CD4-positive, alpha-beta T cell treated with Interleukin-4 for 4 hours (primary cell): ENCODE data around the gene CEP135.
"Not testable (repeated sequence)": the region's sequence is repeated elsewhere in the genome, so short reads cannot be mapped to it uniquely, and the experiment has no call there.

Experiments used
- DNase-seq: peaks from one replicate; pipeline ENCODE4 v3.0.0-alpha.2; 2020

CEP135 gene, protein sequence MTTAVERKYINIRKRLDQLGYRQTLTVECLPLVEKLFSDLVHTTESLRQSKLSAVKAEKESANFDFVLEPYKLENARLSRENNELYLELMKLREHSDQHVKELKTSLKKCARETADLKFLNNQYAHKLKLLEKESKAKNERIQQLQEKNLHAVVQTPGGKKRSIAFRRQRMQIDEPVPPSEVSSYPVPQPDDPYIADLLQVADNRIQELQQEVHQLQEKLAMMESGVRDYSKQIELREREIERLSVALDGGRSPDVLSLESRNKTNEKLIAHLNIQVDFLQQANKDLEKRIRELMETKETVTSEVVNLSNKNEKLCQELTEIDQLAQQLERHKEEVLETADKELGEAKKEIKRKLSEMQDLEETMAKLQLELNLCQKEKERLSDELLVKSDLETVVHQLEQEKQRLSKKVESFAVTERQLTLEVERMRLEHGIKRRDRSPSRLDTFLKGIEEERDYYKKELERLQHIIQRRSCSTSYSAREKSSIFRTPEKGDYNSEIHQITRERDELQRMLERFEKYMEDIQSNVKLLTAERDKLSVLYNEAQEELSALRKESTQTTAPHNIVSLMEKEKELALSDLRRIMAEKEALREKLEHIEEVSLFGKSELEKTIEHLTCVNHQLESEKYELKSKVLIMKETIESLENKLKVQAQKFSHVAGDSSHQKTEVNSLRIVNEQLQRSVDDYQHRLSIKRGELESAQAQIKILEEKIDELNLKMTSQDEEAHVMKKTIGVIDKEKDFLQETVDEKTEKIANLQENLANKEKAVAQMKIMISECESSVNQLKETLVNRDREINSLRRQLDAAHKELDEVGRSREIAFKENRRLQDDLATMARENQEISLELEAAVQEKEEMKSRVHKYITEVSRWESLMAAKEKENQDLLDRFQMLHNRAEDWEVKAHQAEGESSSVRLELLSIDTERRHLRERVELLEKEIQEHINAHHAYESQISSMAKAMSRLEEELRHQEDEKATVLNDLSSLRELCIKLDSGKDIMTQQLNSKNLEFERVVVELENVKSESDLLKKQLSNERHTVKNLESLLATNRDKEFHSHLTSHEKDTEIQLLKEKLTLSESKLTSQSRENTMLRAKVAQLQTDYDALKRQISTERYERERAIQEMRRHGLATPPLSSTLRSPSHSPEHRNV

DNA sequence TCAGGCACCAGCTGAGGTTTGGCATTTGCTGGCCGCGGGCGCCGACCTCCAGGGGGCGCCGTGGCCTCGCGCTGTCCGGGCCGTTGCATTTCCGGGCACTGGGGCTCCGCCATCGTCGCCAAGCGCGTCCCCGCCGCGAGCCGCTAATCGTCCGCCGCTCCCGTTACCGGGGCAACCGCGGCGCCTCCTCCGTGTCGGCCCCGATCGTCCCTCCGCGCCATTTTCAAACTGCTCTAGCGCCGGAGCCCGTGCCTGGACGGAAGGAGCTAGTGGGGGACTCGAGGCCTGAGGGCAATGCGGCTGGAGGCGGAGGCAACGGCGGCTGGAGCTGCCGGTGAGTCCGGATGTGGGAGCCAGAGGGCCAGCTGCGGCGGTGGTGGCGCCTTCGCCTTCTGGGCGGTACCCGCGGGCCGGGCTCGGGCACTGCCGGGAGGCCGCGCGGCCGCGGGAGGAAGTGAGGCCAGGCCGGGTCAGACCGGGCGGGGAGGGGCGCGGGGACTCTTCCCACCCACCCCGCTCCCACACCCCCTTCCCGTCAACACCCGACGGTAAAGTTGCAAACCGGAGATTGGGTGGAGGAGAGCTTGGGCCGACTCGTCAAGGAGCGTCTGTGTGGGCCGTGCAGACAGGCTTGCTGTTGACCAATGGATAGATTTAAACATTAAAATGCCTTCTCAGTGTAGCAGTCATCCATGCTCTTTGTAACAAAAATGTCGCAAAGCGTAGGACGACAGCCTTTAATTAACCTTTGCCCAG lies at the start of gene CEP135:
Gene CEP135, plus strand, starts transcription at position 220 of the 756 bp plus-strand sequence. CDS start 3,186 bp downstream, outside the sequence.
- peak; percentile 92 for DNase-seq

DNA sequence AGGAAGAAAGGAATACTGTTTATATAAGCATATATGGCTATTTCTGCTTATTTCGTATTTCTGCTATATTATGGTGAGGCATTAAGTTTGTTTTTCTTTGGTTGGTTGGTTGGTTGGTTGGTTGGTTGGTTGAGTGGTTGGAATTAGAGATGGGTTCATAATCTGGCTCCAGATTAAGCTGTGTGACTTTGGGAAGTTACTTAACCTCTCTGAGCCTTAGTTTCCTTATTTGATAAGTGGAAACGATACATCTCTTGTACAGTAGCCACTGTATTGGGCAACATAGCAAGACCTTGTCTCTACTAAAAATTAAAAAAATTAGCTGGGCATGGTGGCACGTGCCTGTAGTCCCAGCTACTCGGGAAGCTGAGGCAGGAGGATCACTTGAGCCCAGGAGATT lies 46.1 kb upstream of the CEP135 start:
- no peak for DNase-seq

DNA sequence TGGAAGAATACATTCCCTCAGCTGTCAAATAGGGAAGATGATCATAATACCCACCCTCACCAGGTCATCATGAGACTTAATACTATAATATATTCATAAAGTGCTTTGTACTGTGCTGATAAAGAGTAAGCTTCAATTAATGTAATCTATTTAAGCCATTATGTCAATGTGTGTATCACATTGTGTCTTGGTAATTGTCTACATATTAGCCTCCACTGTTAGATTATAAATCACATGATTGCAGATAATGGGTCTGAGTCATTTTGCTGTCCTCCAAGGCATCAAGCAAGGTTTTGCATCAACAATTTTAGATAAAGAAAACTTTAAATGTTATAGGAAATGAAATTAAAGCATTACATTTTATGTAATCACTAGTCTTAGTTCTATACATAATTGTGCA lies 45.2 kb upstream of the CEP135 start:
- DNase-seq, result no peak

DNA sequence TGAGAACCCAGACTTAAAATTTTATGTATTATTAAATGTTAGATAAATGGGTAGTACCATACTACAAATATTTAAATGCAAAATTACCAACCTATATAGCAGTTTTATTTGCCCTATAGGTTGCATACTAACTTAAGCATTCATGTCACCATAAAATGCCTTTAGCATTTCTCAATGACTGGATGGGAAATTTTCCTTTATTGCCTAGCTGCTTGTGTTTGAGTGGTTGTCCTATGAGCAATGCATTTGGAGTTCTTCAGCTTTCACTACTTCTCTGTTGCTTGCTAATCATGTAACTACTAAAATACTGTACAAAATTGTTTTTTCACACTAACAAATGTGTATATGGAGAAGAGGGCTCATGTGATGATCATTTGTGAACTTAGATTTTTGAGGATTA lies 44.2 kb upstream of the CEP135 start:
- no peak for DNase-seq

DNA sequence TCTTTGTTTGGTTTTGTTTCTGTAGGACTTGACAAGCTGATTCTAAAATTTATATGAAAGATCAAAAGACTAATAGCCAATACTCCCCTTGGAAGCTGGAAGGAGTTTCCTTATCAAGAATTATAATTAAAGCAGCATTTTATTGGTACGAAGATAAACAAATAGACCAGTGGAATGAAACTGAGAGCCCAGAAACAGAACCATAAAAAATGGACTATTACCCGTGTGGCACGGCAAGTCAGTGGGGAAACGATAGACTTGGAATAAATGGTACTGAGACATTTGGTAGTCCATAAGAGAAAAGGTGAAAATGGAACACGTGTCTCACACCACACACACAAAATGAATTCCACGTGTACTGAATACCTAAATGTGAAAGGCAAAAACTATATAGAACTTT lies 42.4 kb upstream of the CEP135 start:
- no peak for DNase-seq

DNA sequence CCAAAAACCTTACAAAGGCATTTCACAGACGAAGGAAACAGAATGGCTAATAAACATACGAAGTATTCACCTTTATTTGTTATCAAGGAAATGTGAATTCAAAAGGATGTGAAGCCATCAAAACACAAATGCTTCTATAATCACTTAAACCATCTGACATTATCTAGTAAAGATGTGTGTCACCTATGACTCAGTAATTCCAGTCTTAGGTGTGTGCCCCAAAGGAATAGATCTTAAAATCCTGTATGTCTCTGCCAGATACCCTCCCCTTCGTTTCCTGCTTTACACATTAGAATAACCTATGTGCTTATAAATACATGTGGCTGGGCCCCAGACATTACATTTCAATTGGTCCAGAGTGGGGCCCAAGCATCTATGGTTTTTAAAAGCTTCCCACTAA lies 41.8 kb upstream of the CEP135 start:
- DNase-seq, result peak; percentile 53

DNA sequence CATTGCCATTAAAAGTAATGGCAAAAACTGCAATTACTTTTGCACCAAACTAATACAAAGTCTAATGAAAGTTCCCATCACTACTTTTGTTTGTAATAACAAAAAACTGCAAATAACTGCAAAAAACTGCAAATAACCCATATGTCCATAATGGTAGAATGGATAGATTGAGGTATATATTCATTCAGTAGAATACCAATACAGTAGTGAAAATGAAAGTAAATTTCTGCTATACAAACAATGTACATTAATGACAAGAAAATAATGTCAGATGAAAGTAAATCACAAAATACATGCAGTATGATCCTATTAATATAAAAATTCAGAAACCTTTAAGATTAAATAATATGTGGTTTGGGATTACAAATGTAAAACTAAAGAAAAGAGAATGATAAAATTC lies 41.3 kb upstream of the CEP135 start:
- DNase-seq, result no peak

DNA sequence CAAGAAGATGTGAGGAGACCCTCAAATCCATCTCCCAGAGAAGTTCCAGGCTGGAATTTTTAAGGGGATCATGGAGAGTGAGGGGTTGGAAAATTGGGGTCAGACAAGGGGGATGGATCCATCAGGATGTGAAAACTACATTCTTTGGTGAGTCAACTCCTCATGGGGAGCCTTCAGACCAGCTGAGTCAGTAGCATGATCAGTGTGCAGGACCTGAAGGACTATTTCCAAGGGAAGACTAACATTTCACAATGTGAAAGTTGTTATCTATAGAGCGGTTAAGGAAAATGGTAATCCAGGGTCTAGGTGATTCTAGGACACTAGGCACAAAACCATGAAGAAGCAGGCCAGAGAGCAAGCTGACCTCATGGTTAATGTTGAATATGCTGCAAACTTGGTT lies 38.6 kb upstream of the CEP135 start:
- DNase-seq, result no peak

DNA sequence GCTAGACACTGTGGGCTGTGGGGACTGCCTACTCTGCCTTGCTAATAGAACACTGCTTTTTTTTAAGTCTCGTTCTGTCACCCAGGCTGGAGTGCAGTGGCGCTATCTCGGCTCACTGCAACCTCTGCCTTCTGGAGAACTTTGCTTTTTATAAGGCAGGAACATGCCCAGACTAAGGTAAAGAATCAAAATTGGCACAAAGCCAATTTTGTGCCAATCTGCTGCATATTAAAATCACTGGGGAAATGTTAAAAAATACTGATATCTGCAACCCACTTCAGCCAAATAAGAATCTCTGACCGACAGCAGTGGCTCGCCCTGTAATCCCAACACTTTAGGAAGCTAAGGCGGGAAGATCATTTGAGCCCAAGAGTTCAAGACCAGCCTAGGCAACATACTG lies 36.5 kb upstream of the CEP135 start:
- no peak for DNase-seq

DNA sequence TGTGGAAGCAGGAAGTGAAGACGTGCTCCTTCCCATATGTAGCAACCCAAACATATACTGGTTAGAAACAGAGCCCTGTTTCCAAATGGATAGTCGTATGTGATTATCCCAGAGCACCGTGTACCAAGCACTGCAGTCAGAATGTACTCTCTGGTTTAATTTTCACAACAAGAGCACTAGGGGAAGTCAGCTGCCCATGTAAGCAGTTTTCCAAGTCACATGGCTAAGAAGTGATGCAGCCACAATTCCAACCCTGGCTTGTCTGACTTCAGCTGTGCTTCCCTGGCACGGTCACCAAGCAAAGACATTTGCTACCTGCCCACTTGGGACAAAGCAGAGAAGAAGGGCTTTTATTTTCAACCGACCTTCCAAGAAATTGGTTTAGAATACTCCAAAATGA lies 28.2 kb upstream of the CEP135 start:
- no peak for DNase-seq

DNA sequence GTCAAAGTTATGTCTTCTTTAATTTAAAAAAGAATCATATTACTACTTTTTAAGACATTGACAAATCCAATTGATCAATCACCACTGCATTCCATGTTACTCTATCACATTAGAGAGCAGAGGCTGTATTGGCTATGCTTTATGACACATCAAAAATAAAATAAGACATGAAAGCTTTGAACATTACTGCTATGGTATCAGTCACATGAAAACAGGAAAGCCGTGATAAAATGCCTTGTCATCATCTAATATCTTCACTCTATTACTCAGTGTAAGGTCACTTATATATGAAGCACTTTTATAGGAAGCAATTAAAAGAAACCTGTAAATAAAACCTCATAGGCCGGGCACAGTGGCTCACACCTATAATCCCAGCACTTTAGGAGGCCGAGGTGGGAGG lies 27.7 kb upstream of the CEP135 start:
- DNase-seq, result no peak

DNA sequence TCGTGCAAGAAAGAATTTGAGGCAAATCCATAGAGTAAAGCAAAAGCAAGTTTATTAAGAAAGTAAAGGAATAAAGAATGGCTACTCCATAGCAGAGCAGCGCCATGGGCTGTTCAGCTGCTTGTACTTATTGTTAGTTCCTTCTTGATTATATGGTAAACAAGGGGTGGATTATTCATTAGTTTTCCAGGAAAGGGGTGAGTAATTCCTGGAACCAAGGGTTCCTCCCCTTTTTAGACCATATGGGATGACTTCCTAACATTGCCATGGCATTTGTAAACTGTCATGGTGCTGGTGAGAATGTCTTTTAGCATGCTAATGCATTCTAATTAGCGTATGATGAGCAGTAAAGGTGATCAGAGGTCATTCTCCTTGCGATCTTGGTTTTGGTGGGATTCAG lies 23.5 kb upstream of the CEP135 start:
- DNase-seq, result no peak

DNA sequence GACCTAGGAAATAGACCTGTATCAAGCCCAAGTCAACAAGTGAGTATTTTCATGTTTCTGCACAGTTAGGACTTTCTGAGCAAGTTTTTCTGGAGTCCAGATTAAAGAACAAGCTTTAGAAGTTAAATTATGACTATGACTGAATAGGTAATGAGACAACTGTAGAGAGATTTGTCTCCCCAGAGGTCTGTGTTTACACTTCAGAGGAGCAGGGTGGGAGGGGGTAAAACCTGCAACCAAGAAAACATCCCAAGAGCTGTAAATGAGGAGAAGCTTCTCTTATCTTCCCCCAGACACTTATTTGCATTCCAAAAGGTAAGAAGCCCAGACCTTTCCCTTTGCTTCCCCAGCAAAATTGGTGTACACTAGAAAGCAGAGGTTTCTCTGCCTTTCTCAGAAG lies 22.1 kb upstream of the CEP135 start:
- no peak for DNase-seq

DNA sequence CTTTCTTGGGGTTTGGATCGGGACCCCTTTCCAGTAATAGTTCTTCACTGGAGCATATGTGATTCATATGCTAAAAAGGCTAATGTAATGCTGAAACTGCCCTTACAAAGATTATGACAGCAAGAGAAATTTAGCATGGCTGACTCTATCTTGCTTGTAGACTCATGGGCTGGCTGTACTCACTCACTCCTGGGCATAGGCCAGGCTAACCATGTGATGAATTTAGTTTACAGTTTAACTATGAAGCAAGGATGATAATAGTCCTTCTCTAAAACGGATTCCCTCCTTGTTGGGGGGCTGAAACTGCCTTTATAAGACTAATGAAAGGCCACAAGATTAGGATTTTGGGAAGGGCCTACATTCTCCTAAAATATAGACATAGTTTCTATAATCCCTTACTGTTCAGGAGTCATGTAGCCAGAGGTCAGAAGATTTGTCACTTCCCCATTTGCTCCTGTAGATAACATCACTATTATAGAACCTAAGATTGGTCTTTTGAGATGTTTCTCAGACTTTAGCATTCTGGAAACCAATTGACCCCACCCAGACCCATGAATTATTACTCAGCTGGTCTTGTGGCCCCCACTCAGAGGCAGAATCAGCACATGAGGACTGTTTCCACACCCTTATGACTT lies 20.8 kb upstream of the CEP135 start:
- no peak for DNase-seq

DNA sequence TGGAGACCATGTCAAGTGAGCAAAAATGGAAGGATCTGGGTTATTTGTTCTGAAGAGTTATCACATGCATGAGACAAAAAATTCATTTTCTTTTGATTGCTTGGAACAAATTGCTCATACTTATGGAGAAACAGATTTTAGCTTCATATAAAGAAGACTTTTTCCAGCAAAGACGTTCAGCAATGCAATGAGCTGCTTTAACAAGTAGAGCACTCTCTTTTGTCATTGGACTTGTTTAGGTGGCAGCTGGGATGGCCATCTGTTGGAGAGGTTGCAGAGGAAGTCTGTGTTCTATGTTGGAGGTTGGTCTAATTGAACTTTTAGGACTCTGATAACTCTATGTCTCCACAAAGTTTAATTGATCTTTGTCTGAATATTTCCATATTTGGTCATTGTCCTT lies 19.9 kb upstream of the CEP135 start:
- no peak for DNase-seq

DNA sequence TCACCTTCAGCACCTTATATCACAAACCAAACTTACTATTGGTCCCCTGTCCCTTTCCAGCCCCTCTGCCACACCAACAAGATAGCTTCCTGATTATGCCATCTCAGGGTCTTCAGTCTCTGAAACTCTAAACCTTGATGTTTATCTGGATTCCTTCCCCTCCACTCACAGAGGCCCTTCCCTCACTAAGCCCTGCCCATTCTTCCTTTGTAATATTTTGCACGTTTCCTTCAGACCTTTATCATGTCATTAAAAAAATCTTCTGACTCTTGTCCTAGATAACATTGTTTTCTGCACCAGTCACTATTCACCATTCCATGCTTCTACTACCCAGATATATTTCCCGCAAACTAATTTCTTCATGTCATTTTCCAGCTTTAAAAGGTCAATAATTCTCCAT lies 17.7 kb upstream of the CEP135 start:
- DNase-seq, result no peak

DNA sequence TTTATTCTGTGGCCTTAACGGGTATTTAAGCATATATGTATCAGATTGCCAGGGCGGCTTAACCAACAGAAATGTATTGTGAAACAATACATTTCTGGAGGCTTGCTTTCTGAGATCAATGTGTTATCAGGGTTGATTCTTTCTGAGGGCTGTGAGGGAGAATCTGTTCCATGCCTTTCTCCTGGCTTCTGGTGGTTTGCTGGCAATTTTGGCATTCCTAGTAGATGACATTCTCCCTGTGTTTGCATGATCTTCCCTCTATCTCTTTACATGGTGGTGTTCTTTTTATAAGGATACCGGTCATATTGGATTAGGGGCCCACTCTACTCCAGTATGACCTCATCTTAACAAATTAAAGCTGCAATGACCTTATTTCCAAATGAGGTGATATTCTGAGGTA lies 16.9 kb upstream of the CEP135 start:
- no peak for DNase-seq

DNA sequence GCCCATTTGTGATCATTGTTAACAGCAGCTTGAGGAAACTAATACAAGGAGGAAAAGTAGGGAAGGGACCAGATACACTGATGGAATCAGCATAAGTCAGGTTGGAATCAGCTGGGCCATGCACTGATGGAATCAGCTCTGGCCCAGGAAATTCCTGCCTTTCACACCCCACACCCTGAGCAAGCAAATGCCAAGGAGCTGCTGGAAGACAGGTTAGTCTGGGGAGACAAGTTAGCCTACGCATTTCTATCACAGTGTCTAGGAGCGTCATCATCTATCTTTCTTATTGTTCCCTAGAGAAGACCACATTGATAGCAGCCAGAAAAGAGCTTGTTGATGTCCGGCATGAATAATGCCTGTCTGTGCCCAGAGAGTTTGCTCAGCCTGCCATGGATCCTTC lies 16.2 kb upstream of the CEP135 start:
- DNase-seq, result no peak

DNA sequence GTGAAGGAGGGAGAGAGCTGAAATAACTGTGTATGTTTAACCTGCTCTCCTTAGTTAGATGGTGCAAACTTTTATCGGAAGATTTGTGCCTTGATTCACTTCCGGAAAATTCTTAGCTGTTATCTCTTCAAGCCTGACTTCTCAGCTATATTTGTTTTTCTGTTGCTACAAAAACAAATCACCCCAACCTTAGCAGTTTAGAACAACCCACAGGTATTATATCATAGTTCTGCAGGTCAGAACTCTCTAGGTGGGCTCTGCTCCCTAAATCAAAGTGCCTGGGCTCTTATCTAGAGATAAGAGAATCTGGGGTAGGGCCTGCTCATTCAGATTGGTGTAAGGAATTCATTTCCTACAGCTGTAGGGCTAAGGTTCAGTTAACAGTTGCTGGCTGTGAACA lies 15.1 kb upstream of the CEP135 start:
- DNase-seq, result no peak

DNA sequence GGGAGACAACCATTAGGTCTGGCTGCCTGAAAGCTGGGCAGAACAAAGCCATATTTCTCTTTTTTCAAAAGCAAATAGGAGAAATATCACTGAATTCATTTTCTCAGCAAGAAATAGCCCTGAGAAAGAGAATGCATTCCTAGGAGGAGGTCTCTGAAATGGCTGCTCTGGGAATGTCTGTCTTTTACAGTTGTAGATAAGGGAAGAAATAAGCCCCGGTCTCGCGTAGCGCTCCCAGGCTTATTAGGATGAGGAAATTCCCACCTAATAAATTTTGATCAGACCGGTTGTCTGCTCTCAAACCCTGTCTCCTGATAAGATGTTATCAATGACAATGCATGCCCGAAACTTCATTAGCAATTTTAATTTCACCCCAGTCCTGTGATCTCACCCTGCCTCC lies 12.8 kb upstream of the CEP135 start:
- not testable (repeated sequence) for DNase-seq

DNA sequence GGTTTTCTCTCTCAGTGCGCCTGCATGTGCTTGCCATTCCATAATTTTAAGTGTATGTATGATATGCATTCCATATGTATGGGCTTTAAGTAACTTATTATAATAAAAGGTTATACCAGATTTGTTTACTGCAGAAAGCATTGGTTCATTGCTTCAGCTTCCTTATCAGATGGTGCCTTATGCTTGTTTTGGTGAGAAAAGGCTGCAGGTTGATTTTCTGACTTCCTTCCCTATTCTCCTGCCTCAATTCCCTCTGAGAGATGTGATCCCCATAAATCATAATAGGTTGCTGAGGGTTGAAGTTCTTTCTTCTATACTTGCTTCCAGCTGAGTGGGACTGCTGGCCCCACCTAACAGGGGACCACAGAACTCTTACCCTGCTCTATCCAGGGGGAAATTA lies 10.3 kb upstream of the CEP135 start:
- DNase-seq, result no peak

DNA sequence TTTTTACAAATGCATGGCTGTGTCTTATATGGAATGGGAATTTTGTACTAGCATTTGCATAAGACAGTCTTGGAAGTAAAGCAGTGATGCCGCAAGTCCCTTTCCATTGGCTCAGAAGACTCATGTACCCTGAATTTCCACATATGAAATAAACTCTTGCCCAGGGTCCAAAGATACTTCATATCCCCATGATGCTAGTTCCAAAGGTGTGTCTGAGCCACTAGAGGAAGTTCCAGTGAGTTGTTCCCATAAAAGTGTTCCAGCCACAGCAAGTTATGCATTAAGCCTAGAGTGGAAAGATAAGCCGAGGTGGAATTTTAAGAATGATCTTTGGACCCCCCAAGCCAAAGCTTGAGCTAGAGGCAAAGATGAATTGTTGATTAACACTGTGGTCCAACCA lies 9.3 kb upstream of the CEP135 start:
- no peak for DNase-seq
